Skeletal muscle cell (primary cell): ENCODE results near the gene C4BPA.

Experiments
- DNase-seq: peaks from one replicate; pipeline ENCODE4 v3.0.0-alpha.2; 2010; ENCODE audit warnings: low read depth
- H3K4me3 ChIP-seq: 2 replicates; pipeline ENCODE4 v1.5.1; 2011; ENCODE audit warnings: low read depth, mild to moderate bottlenecking, control low read depth, low read length, moderate library complexity

The C4BPA gene

DNA sequence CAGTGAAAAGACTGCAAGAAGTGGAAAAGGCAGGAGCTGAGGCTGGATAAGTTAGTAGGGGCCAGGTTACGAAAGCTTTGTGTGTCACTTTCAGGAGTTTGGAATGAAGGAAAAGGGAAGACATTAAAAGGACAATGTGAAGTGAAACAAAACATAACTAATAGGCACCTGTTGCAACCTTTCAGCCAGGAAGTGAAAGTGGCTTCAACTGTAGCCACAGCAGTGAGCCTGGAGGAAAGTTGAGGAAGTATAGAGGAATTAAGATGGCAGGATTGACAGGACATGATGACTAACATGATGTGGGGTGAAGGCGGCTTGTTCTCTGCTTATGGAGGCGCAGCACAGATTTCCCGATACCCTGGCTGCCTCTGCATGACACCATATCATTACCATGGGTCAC is 68.9 kb downstream of the C4BPA start:
- no peak overlapping the region for H3K4me3 ChIP-seq
- DNase-seq = no peak

DNA sequence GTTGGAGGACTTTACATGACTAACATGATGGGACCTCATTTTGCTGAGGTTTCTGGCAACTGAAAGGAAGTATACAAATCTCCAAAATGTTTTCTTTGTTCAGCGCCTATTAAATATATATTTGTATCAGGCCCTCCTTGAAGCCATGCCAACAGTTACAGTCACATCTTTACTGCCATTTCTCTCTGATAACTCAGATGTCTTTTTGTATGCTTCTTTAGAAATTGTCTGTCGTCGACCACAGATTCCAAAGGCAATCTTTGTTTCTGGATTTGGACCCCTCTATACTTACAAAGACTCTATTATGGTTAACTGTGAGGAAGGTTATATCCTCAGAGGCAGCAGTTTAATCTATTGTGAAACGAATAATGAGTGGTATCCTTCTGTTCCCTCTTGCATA is 69.4 kb downstream of the C4BPA start:
- no peak for DNase-seq
- no peak overlapping the region for H3K4me3 ChIP-seq

DNA sequence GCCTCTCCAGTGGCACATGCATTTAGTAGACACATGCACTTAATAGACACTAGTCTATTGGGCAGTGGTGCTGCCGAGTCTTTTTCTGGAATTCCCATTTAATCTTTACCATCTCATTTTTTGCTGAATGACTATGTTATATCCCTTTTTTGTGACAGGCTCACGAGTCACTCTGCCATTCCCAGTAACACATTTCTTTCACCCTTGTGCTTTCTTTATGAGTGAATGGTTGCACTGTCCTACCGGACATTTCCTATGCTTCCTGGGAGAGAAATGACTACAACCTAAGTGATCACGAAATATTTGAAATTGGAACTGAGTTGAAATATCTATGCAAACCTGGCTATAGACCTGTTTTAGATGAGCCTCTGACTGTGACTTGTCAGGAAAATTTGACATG is 70.9 kb downstream of the C4BPA start:
- no peak for DNase-seq
- H3K4me3 ChIP-seq = no peak overlapping the region

DNA sequence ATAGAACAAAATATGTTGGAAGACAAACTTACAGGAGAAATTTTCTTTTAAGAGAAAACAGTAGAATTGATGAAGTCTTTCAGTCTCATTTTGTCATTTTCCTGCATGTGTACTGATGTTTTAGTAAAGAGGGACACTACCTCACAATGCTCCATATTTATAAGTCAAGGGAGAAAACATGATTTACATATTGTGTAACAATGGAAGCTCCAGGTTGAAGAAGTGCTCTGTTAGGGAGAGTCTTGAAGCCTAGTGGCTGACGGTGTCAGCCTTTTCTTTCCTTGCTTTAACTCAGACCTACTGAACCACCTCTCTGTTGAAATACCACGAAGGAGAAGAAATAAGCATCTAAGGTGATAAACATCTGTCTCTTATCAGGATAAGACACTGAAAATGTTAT is 75.0 kb downstream of the C4BPA start:
- no peak overlapping the region for H3K4me3 ChIP-seq
- no peak for DNase-seq

DNA sequence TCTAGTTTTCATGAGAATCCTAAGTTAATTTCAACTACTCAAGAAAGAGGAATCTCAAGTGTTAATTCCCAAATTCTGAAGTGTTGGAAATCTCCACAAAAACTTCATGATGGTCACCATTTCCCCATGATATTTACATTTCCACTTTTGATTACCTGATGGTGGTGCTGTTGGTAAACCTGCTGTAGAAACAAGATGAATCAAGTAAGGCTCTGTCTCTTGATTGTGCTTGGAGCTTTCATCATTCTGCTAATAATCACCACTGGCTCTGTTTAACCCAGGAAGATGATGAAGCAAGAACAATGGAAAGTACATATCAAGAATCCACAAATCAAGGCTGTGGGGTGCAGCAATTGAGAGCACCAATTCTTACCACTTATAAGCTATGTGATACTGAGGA is 77.8 kb downstream of the C4BPA start:
- no peak for DNase-seq
- no peak overlapping the region for H3K4me3 ChIP-seq

DNA sequence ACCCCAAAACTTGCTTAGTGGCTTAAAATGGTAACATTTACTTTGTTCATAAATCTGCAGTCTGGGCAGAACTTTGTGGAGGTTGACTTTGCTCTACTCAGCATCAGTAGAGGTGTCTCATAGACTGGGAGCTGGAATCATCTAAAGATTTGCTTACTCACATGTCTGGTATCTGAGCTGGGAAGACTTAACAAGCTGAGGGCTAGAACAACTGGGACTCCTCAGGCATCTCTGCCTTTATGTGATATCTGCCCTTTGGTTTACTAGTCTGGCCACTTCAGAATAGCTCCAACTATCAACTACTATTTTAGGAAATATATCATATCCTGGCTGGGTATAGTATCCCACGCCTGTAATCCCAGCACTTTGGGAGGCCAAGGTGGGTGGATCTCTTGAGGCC is 82.5 kb downstream of the C4BPA start:
- DNase-seq = no peak
- H3K4me3 ChIP-seq = no peak overlapping the region

DNA sequence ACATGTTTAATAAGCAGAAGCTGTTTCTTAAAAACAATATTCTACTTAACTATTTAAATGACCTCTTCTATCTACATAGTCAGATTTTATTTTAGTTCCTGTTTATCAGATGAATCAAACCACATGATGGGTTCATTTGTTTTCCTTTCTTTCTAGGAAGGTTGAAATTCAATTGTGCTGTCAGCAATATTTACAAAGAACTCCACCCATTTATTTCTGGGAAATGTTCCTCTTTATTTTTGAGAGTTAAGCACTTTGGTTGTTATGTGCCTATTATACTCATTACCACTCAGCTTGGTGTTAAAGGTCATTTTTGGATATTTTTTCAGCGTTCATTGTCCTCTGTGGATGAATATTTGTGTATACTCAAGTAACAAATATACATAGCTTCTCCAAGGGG is 84.9 kb downstream of the C4BPA start:
- no peak for DNase-seq
- H3K4me3 ChIP-seq = no peak overlapping the region

DNA sequence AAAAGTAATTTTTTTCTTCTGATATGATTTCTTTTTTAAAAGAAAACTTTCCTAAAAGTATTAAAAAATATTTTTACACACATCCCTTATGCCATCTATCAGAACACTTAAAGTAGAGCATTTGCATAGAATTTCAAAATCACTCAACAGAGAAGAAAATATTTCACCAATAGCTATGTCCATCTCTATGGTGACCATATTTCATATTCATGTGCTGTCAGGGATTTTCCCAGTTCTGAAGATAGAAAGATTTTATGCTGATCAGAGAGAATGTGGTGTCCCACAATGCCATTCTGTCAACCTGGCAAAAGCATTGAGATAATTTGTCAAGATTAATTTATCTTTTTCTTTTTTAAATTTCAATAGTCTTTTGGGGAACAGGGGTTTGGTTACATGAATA is 87.0 kb downstream of the C4BPA start:
- no peak for DNase-seq
- no peak overlapping the region for H3K4me3 ChIP-seq

DNA sequence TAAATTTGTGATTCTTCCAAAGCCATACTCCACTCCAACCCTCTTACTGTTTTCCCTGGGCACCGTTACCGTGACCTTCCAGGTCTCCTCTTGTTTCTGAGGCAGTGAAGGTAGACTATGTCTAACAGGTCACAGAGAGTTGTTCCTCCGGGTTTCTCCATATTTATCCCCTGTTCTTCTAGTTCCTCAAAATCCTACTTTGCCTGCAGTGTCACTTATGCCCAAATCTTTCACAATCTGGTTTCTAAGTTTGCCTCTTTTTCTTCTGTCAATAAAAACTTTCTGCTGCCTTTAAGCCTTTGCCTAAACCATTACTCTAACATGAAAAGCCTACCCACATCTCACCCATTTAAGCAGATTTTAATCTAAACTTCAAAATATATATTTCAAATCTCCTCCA is 87.7 kb downstream of the C4BPA start:
- no peak overlapping the region for H3K4me3 ChIP-seq
- no peak for DNase-seq

DNA sequence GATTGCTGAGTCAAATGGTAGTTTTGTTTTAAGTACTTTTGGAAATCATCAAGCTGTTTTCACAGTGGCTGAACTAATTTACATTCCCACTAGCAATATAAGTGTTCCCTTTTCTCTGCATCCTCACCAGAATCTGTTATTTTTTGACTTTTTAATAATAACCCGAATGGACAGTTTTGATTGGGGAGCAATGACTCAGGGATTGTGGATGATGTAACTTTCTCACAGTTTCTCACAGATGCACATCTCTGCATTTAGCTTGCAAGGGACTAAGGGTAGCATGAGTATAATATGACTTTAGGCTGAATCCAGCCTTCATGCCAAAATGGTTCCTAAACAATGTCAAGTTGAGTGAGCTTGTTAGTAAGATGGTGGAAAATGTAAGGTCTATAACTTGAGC is 90.2 kb downstream of the C4BPA start:
- no peak for DNase-seq
- no peak overlapping the region for H3K4me3 ChIP-seq
